Fibroblast of the aortic adventitia (primary cell): Measurements from ENCODE around the gene CLDN5. TPM values are rescaled to one million over a fixed set of nuclear protein-coding genes. Genes with fewer than 3 reads are reported as not detected.

Source experiments
- DNase-seq: peaks from one replicate; pipeline ENCODE4 v3.0.0-alpha.2; 2010; ENCODE audit warnings: low read depth
- H3K4me3 ChIP-seq: 2 replicates; pipeline ENCODE4 v1.5.1; 2011; ENCODE audit warnings: low read depth, mild to moderate bottlenecking, control low read depth, low read length, moderate library complexity
- CTCF ChIP-seq: IDR thresholded peaks from 2 replicates; pipeline ENCODE4 v1.5.1; 2011; ENCODE audit warnings: mild to moderate bottlenecking, low read length, control low read depth, inconsistent platforms; ENCODE audit not compliant: insufficient read depth
- total RNA-seq: library from RNA; depleted of rRNA; stranded (reverse); fragments of >200 nt; gene quantifications from 2 replicates; pipeline ENCODE4 v1.2.3, GENCODE V29; 2012; ENCODE audit warnings: low replicate concordance

The CLDN5 gene
- total RNA-seq, 1 donor = 0.27 TPM

- no peak for DNase-seq
- H3K4me3 ChIP-seq = no peak overlapping the region
- no peak for TF ChIP-seq CTCF
These were observed 43.2 kb upstream of the CLDN5 start for GRCh38 chr22:19567157-19568009.

- TF ChIP-seq CTCF = no peak
- H3K4me3 ChIP-seq = no peak overlapping the region
- DNase-seq = no peak
These were observed 42.3 kb upstream of the CLDN5 start for GRCh38 chr22:19566279-19567156.

GRCh38 chr22:19565382-19566278 lies 41.4 kb upstream of the CLDN5 start:
- no peak for TF ChIP-seq CTCF
- no peak for DNase-seq
- H3K4me3 ChIP-seq = no peak overlapping the region

GRCh38 chr22:19559956-19560355 lies 35.7 kb upstream of the CLDN5 start:
- TF ChIP-seq CTCF = no peak
- DNase-seq = no peak
- H3K4me3 ChIP-seq = no peak overlapping the region

- TF ChIP-seq CTCF = no peak
- DNase-seq = no peak
- no peak overlapping the region for H3K4me3 ChIP-seq
These were observed 35.2 kb upstream of the CLDN5 start for GRCh38 chr22:19559324-19559811.

GRCh38 chr22:19556963-19557545 lies 32.8 kb upstream of the CLDN5 start:
- no peak for TF ChIP-seq CTCF
- H3K4me3 ChIP-seq = no peak overlapping the region
- DNase-seq = no peak
